ENCODE measurements around the gene ZNF607. TPM values are rescaled to one million over a fixed set of nuclear protein-coding genes. Genes with fewer than 3 reads are reported as not detected.

The ZNF607 gene
- total and polyA plus RNA-seq, 10 of the 15 experiments (the other 5 are each of a cell fraction or from before 2014, with no cell fraction given): 0.47 to 5.7 (median 2.2) TPM

DNA sequence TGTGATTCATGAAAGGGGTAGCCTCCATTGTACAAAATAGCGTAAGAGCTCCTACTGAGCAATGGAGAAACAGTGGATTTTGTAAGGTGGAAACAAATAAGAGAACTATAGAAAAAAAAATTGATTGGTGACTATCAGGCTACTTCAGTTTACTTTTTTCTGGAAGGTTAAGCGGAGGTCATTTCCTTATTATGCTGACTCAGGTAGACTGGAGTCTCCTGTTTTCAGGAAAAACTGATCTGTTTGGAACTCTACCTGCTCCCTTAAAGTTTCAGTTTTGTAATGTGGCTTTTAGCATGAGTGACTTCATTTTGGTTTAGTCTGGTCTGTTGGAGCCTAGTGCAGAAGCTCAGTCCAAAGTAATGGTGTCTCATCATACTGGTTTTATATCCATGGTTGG, 3.4 kb downstream of the ZNF607 start (continued):
- no peak for TF ChIP-seq MEF2B (IDR thresholded peaks at IDR 0.05; ENCODE audit: partially characterized antibody, poor library complexity, severe bottlenecking)
- no peak for TF ChIP-seq TCF3 (IDR thresholded peaks at IDR 0.05; ENCODE audit: borderline replicate concordance, insufficient read depth, low read depth, low read length)
- TF ChIP-seq BACH1 (IDR thresholded peaks at IDR 0.05; ENCODE audit: borderline replicate concordance): no peak
- no peak for TF ChIP-seq DPF2 (IDR thresholded peaks at IDR 0.05)
- no peak for TF ChIP-seq NRF1 (conservative IDR thresholded peaks at IDR 0.05; ENCODE audit: low read depth, low read length)
- TF ChIP-seq, protein P1, sequence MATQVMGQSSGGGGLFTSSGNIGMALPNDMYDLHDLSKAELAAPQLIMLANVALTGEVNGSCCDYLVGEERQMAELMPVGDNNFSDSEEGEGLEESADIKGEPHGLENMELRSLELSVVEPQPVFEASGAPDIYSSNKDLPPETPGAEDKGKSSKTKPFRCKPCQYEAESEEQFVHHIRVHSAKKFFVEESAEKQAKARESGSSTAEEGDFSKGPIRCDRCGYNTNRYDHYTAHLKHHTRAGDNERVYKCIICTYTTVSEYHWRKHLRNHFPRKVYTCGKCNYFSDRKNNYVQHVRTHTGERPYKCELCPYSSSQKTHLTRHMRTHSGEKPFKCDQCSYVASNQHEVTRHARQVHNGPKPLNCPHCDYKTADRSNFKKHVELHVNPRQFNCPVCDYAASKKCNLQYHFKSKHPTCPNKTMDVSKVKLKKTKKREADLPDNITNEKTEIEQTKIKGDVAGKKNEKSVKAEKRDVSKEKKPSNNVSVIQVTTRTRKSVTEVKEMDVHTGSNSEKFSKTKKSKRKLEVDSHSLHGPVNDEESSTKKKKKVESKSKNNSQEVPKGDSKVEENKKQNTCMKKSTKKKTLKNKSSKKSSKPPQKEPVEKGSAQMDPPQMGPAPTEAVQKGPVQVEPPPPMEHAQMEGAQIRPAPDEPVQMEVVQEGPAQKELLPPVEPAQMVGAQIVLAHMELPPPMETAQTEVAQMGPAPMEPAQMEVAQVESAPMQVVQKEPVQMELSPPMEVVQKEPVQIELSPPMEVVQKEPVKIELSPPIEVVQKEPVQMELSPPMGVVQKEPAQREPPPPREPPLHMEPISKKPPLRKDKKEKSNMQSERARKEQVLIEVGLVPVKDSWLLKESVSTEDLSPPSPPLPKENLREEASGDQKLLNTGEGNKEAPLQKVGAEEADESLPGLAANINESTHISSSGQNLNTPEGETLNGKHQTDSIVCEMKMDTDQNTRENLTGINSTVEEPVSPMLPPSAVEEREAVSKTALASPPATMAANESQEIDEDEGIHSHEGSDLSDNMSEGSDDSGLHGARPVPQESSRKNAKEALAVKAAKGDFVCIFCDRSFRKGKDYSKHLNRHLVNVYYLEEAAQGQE (IDR thresholded peaks at IDR 0.05; ENCODE audit: low read depth, low read length): no peak

DNA sequence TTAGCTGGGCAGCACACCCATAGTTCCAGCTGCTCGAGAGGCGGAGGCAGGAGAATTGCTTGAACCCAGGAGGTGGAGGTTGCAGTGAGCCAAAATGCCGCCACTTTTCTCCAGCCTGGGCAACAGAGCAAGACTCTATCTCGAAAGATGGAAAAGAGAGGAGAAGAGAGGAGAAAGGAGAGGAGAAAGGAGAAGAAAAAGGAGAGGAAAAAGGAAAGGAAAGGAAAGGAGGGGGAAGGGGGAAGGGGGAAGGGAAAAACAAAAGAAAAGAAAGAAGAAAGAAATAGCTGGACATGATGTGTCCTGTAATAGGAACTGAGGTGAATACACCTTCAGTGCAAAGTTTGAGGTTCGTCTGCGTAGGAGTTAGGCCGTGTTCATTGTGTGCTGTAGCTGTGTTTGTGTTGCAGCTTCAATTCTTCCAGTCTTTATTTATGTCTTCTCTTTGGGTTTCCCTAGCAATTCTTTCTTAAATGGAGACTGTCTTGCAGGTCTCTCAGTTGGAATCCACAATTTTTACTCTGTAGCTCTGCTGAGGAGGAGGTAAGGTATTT, 13.4 kb downstream of the ZNF607 start:
- CTCF ChIA-PET: no interaction called here
- FAIRE-seq (no peak), DNase-seq (ENCODE audit: low read depth, low spot score) (no peak), ATAC-seq (no peak)
- peaks cover 3% of the 10 kb centered on the region; the same call in 1 of the 3 replicates for H3K9me3 ChIP-seq (replicated peaks; ENCODE audit: control insufficient read depth, insufficient read depth, low read length)
- SMC1A ChIA-PET (ENCODE audit: uncharacterized antibody, unreplicated experiment): no interaction called here
- BruUV-seq (replicated peaks): no TSS peak
- no peaks in the 10 kb centered on the region for H3K4me1 ChIP-seq (ENCODE audit: control insufficient read depth, insufficient read depth, low read length)
- 98% methylated on average over 7 of the region's 7 CpGs for WGBS (ENCODE audit: insufficient coverage, insufficient replicate concordance, low lambda C conversion rate, missing lambda C conversion rate)
- POLR2A ChIA-PET: no interaction called here
- H3K27ac ChIP-seq (ENCODE audit: control insufficient read depth, insufficient read depth): no peak overlapping the region
- no peaks in the 10 kb centered on the region for H3K27me3 ChIP-seq (replicated peaks in 1 of 2; ENCODE audit: control insufficient read depth in 2 of 2, insufficient read depth in 2 of 2, low read length in 1 of 2)
- intact Hi-C loops (cut with micrococcal nuclease; ENCODE audit: unreplicated experiment) (no loop called here), in situ Hi-C loops (cut with MboI) (no loop called here)
- no peak overlapping the region for H3K4me2 ChIP-seq (ENCODE audit: control insufficient read depth, insufficient read depth)
- no peak overlapping the region for H3K4me3 ChIP-seq
- no peaks in the 10 kb centered on the region for H3K79me2 ChIP-seq (ENCODE audit: control insufficient read depth, insufficient read depth, low read length)
- RAD21 ChIA-PET (ENCODE audit: unreplicated experiment): no interaction called here
- no peak overlapping the region for H3K9ac ChIP-seq (ENCODE audit: control insufficient read depth, insufficient read depth, low read length)
- no peak overlapping the region for H2AFZ ChIP-seq (ENCODE audit: control insufficient read depth, low read depth, low read length)
- H3K36me3 ChIP-seq (ENCODE audit: control insufficient read depth in 2 of 2, insufficient read depth in 2 of 2, low read length in 1 of 2): no peaks in the 10 kb centered on the region
- no peaks in the 10 kb centered on the region for H4K20me1 ChIP-seq (ENCODE audit: control insufficient read depth, insufficient read depth)
- TF ChIP-seq NFYA (IDR thresholded peaks at IDR 0.05; ENCODE audit: borderline replicate concordance, low read depth, low read length) (no peak), KLF5 (IDR thresholded peaks at IDR 0.05; ENCODE audit: partially characterized antibody) (no peak), FOS (IDR thresholded peaks at IDR 0.05; ENCODE audit: borderline replicate concordance, extremely low read depth, insufficient read length) (no peak), MYC (IDR thresholded peaks at IDR 0.05; ENCODE audit: insufficient read depth, insufficient read length, insufficient replicate concordance, low read length, severe bottlenecking) (no peak), IKZF1 (conservative IDR thresholded peaks at IDR 0.05) (no peak), MEF2A (IDR thresholded peaks at IDR 0.05; ENCODE audit: insufficient read depth, low read depth, low read length) (no peak), PML (IDR thresholded peaks at IDR 0.05; ENCODE audit: low read length) (no peak)
- TF ChIP-seq, protein P2, sequence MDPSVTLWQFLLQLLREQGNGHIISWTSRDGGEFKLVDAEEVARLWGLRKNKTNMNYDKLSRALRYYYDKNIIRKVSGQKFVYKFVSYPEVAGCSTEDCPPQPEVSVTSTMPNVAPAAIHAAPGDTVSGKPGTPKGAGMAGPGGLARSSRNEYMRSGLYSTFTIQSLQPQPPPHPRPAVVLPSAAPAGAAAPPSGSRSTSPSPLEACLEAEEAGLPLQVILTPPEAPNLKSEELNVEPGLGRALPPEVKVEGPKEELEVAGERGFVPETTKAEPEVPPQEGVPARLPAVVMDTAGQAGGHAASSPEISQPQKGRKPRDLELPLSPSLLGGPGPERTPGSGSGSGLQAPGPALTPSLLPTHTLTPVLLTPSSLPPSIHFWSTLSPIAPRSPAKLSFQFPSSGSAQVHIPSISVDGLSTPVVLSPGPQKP (IDR thresholded peaks at IDR 0.05; ENCODE audit: low read depth, low read length): no peak
- TF ChIP-seq, protein P3, sequence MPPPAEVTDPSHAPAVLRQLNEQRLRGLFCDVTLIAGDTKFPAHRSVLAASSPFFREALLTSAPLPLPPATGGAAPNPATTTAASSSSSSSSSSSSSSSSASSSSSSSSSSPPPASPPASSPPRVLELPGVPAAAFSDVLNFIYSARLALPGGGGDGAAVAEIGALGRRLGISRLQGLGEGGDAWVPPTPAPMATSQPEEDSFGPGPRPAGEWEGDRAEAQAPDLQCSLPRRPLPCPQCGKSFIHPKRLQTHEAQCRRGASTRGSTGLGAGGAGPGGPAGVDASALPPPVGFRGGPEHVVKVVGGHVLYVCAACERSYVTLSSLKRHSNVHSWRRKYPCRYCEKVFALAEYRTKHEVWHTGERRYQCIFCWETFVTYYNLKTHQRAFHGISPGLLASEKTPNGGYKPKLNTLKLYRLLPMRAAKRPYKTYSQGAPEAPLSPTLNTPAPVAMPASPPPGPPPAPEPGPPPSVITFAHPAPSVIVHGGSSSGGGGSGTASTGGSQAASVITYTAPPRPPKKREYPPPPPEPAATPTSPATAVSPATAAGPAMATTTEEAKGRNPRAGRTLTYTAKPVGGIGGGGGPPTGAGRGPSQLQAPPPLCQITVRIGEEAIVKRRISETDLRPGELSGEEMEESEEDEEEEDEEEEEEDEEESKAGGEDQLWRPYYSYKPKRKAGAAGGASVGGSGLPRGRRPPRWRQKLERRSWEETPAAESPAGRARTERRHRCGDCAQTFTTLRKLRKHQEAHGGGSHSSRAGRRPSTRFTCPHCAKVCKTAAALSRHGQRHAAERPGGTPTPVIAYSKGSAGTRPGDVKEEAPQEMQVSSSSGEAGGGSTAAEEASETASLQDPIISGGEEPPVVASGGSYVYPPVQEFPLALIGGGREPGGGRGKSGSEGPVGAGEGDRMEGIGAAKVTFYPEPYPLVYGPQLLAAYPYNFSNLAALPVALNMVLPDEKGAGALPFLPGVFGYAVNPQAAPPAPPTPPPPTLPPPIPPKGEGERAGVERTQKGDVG (CRISPR knock-in tag; IDR thresholded peaks at IDR 0.05): no peak
